Caco-2 (cell line): Measurements from ENCODE around the gene MYO6. TPM values are rescaled to one million over a fixed set of nuclear protein-coding genes. Genes with fewer than 3 reads are reported as not detected.

ENCODE experiments used
- BruUV-seq: library from RNA; stranded (reverse); fragments of 400-500 nt; replicated peaks from 2 replicates; lab custom pipeline; 2021; lab: Mats Ljungman, UMichigan
- CTCF ChIA-PET: fragments of 300-600 bp; sonication (Branson Sonifier 250); formaldehyde crosslinking; loops from one replicate; lab custom pipeline; 2022; ENCODE audit warnings: antibody characterized with exemption; lab: Charles Lee
- POLR2A ChIA-PET: fragments of 300-600 bp; sonication (Branson Sonifier 250); formaldehyde crosslinking; loops from one replicate; lab custom pipeline; 2022; ENCODE audit warnings: antibody characterized with exemption; lab: Charles Lee
- DNase-seq, 2 experiments: peaks; one replicate each; pipeline versions ENCODE4 v3.0.0 to v3.0.0-alpha.2; 2020 to 2022
- H3K27me3 ChIP-seq: replicated peaks from 2 replicates; pipeline ENCODE4 v1.6.0; 2011; ENCODE audit warnings: low read length; ENCODE audit not compliant: control insufficient read depth, insufficient read depth
- H3K36me3 ChIP-seq: 2 replicates; pipeline ENCODE4 v1.5.1; 2011; ENCODE audit warnings: low read length; ENCODE audit not compliant: control insufficient read depth, insufficient read depth
- H3K4me1 ChIP-seq: fragments of 250-450 bp; sonication (Bioruptor Pico); 2 replicates; pipeline ENCODE4 v1.5.1; 2020; ENCODE audit warnings: mild to moderate bottlenecking
- H3K4me3 ChIP-seq: 2 replicates; pipeline ENCODE4 v1.5.1; 2011; ENCODE audit warnings: low read depth, mild to moderate bottlenecking, control low read depth, low read length
- H3K9me3 ChIP-seq: fragments of 250-450 bp; sonication (Bioruptor Pico); 2 replicates; pipeline ENCODE4 v1.5.1; 2020; ENCODE audit warnings: mild to moderate bottlenecking, moderate library complexity
- H3K27ac Mint-ChIP-seq: one replicate; pipeline ENCODE4 v1.8.0; 2022; ENCODE audit warnings: mixed read lengths; ENCODE audit not compliant: unreplicated experiment
- H3K27me3 Mint-ChIP-seq: one replicate; pipeline ENCODE4 v1.8.0; 2022; ENCODE audit warnings: mixed read lengths; ENCODE audit not compliant: insufficient read depth, unreplicated experiment
- H3K36me3 Mint-ChIP-seq: one replicate; pipeline ENCODE4 v1.8.0; 2022; ENCODE audit warnings: mild to moderate bottlenecking, mixed read lengths; ENCODE audit not compliant: insufficient read depth, unreplicated experiment
- H3K4me1 Mint-ChIP-seq: one replicate; pipeline ENCODE4 v1.8.0; 2022; ENCODE audit warnings: low read depth, mixed read lengths; ENCODE audit not compliant: unreplicated experiment
- H3K4me3 Mint-ChIP-seq: one replicate; pipeline ENCODE4 v1.8.0; 2022; ENCODE audit warnings: mild to moderate bottlenecking, moderate library complexity, mixed read lengths; ENCODE audit not compliant: unreplicated experiment
- H3K9me3 Mint-ChIP-seq: one replicate; pipeline ENCODE4 v1.8.0; 2022; ENCODE audit warnings: mixed read lengths; ENCODE audit not compliant: unreplicated experiment
- CTCF ChIP-seq, 2 experiments: fragments of 200-600 bp in 1 of 2; IDR thresholded peaks; 1 replicate in 1 of 2; 2 replicates in 1 of 2; pipeline versions ENCODE4 v1.5.1 to v1.8.0; 2011 to 2022; ENCODE audit warnings: antibody characterized with exemption in 1 of 2, control low read depth in 1 of 2, inconsistent platforms in 1 of 2, low read depth in 1 of 2, low read length in 1 of 2, mild to moderate bottlenecking in 1 of 2, moderate library complexity in 1 of 2; ENCODE audit not compliant: insufficient read depth in 1 of 2, severe bottlenecking in 1 of 2, unreplicated experiment in 1 of 2
- intact Hi-C: fragments of 100-400 bp; cut with micrococcal nuclease; formaldehyde crosslinking; loops from one replicate; pipeline ENCODE4 v1.10.0; 2022; ENCODE audit not compliant: unreplicated experiment
- total RNA-seq: library from RNA; stranded (reverse); gene quantifications from 2 replicates; pipeline ENCODE4 v1.2.3, GENCODE V29; 2022

Gene MYO6
- total RNA-seq, 1 experiment from 2014 or later = 43.0 TPM

GRCh38 chr6:75766387-75766786, 17.3 kb downstream of the MYO6 start:
- H3K4me3 ChIP-seq = no peak overlapping the region
- H3K36me3 ChIP-seq = no peaks in the 10 kb centered on the region
- H3K9me3 Mint-ChIP-seq = no peaks in the 10 kb centered on the region
- no peak overlapping the region for H3K27ac Mint-ChIP-seq
- DNase-seq = no peak
- TF ChIP-seq CTCF (IDR thresholded peaks at IDR 0.05; ENCODE audit: insufficient read depth in 1 of 2, low read depth in 1 of 2, low read length in 1 of 2, severe bottlenecking in 1 of 2, unreplicated experiment in 1 of 2) = no peak
- ChIA-PET POLR2A (no interaction called here), CTCF (no interaction called here)
- no peaks in the 10 kb centered on the region for H3K4me1 Mint-ChIP-seq
- no peak overlapping the region for H3K4me3 Mint-ChIP-seq
- BruUV-seq = no TSS peak
- no peaks in the 10 kb centered on the region for H3K27me3 ChIP-seq
- intact Hi-C loops = no loop called here
- H3K4me1 ChIP-seq = peaks cover 6% of the 10 kb centered on the region
- H3K27me3 Mint-ChIP-seq = no peaks in the 10 kb centered on the region
- no peaks in the 10 kb centered on the region for H3K36me3 Mint-ChIP-seq
- no peaks in the 10 kb centered on the region for H3K9me3 ChIP-seq

- no peaks in the 10 kb centered on the region for H3K27me3 ChIP-seq
- no peaks in the 10 kb centered on the region for H3K36me3 Mint-ChIP-seq
- H3K36me3 ChIP-seq = no peaks in the 10 kb centered on the region
- CTCF ChIA-PET = interaction anchor here (0.7 kb wide), 1 partner anchor 79 kb away, joined by 3 read pairs; no protein-coding TSS in a partner anchor
- H3K27ac Mint-ChIP-seq = no peak overlapping the region
- peaks cover 5% of the 10 kb centered on the region; the same call in 1 of the 2 replicates for H3K4me1 ChIP-seq
- H3K4me3 Mint-ChIP-seq = no peak overlapping the region
- POLR2A ChIA-PET = interaction anchor here (0.7 kb wide), 1 partner anchor 617 kb away, joined by 3 read pairs; no protein-coding TSS in a partner anchor
- intact Hi-C loops = no loop called here
- TF ChIP-seq CTCF (IDR thresholded peaks at IDR 0.05; ENCODE audit: insufficient read depth in 1 of 2, low read depth in 1 of 2, low read length in 1 of 2, severe bottlenecking in 1 of 2, unreplicated experiment in 1 of 2) = no peak
- no peaks in the 10 kb centered on the region for H3K27me3 Mint-ChIP-seq
- no peaks in the 10 kb centered on the region for H3K9me3 ChIP-seq
- DNase-seq = no peak
- H3K4me3 ChIP-seq = no peak overlapping the region
- no peaks in the 10 kb centered on the region for H3K9me3 Mint-ChIP-seq
- BruUV-seq = no TSS peak
- no peaks in the 10 kb centered on the region for H3K4me1 Mint-ChIP-seq
Measured at GRCh38 chr6:75770844-75771243, 21.8 kb downstream of the MYO6 start.

GRCh38 chr6:75775219-75775618, 26.2 kb downstream of the MYO6 start:
- H3K27ac Mint-ChIP-seq = no peak overlapping the region
- H3K9me3 Mint-ChIP-seq = no peaks in the 10 kb centered on the region
- Histone ChIP-seq H3K27me3 (no peaks in the 10 kb centered on the region), H3K4me1 (peaks cover 5% of the 10 kb centered on the region; the same call in 1 of the 2 replicates), H3K36me3 (no peaks in the 10 kb centered on the region), H3K4me3 (no peak overlapping the region), H3K9me3 (no peaks in the 10 kb centered on the region)
- ChIA-PET POLR2A (no interaction called here), CTCF (no interaction called here)
- DNase-seq = no peak
- no TSS peak for BruUV-seq
- H3K36me3 Mint-ChIP-seq = no peaks in the 10 kb centered on the region
- no peak overlapping the region for H3K4me3 Mint-ChIP-seq
- H3K27me3 Mint-ChIP-seq = no peaks in the 10 kb centered on the region
- no peaks in the 10 kb centered on the region for H3K4me1 Mint-ChIP-seq
- no peak for TF ChIP-seq CTCF (IDR thresholded peaks at IDR 0.05; ENCODE audit: insufficient read depth in 1 of 2, low read depth in 1 of 2, low read length in 1 of 2, severe bottlenecking in 1 of 2, unreplicated experiment in 1 of 2)
- intact Hi-C loops = no loop called here
